ENCODE data around the gene MRTO4. TPM values are rescaled to one million over a fixed set of nuclear protein-coding genes. Genes with fewer than 3 reads are reported as not detected.
A peak's percentile ranks its signal among the peaks of the same experiment; 100 is the strongest.

MRTO4 gene
- total RNA-seq, 1 donor from 2014 or later: 16.7 TPM

DNA sequence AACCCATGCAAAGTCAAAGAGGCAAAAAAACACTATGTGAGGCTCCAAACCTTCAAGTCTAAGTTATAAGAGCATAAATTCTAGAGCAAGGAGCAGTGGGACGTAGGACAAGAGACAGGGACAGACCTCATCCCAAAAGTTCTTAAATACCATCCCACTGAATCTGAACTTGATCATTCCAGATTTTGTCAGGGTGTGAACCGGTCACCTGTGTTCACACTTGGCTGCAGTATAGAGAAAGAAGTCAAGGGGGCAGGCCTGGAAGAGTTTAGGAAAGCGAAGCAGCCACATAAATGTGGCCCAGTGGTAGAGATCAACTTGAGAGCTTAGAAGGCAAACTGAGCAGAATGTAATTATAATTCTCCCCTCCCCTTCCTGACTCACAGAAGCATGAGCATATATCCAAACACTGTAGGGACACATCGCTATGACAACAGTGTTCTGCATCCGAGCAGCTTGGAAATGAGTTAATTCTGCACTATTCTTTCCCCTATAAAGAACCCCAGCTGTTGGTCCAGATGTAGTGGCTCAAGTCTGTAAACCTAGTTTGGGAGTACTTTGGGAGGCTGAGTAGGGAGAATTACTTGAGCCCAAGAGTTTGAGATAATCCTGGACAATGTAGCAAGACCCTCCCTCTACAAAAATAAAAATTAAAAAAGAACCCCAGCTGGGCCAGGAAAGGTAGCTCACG lies 57.7 kb downstream of the MRTO4 start:
- DNase-seq (ENCODE audit: low read depth in 2 of 2): peak; percentile 40 to 69

Other genes starting within 250 kb of the MRTO4 start
- gene UBR4, start 41.5 kb upstream of the MRTO4 start, total RNA-seq: 66.3 and 71.4 TPM in 2 replicates
- 39.4 and 43.3 TPM in 2 replicates for gene EMC1, start 281 bp upstream of the MRTO4 start, total RNA-seq
- under 0.01 and 0.22 TPM in 2 replicates for gene AKR7A3, start 37.0 kb downstream of the MRTO4 start, total RNA-seq
- gene AKR7A2, start 60.3 kb downstream of the MRTO4 start, total RNA-seq: 42.1 and 48.6 TPM in 2 replicates
- 10.7 and 12.3 TPM in 2 replicates for gene SLC66A1, start 60.5 kb downstream of the MRTO4 start, total RNA-seq
- 104 and 109 TPM in 2 replicates for gene CAPZB, start 233.7 kb downstream of the MRTO4 start, total RNA-seq

All from lung microvascular endothelial cell (primary cell).